HG03520 (cell line): ENCODE data around the gene MRGPRD.

ENCODE experiments used
- ATAC-seq: cut with Tn5 transposase; IDR thresholded peaks from one replicate; pipeline ENCODE4 v1.9.1; 2021; ENCODE audit warnings: mild to moderate bottlenecking, moderate library complexity; ENCODE audit not compliant: unreplicated experiment

MRGPRD gene

GRCh38 chr11:68980776-68981065, at the start of gene MRGPRD:
Gene MRGPRD, minus strand, starts transcription at chr11:68980986. Its CDS starts 0 bp downstream, at chr11:68980986.
- no peak for ATAC-seq

- ATAC-seq: no peak
Measured at GRCh38 chr11:69030301-69030700, 49.5 kb upstream of the MRGPRD start.

GRCh38 chr11:69027704-69028372, 47.1 kb upstream of the MRGPRD start:
- no peak for ATAC-seq

- ATAC-seq: no peak
Measured at GRCh38 chr11:69024509-69024908, 43.7 kb upstream of the MRGPRD start.

GRCh38 chr11:69022260-69022659, 41.5 kb upstream of the MRGPRD start:
- no peak for ATAC-seq

GRCh38 chr11:69018924-69019323, 38.1 kb upstream of the MRGPRD start:
- ATAC-seq: no peak

- no peak for ATAC-seq
Measured at GRCh38 chr11:69017951-69018350, 37.2 kb upstream of the MRGPRD start.

GRCh38 chr11:69014898-69015549, 34.2 kb upstream of the MRGPRD start:
- ATAC-seq: no peak

GRCh38 chr11:69014084-69014851, 33.5 kb upstream of the MRGPRD start:
- ATAC-seq: no peak

- ATAC-seq: no peak
Measured at GRCh38 chr11:69013009-69013951, 32.5 kb upstream of the MRGPRD start, which contains the start of gene MRGPRF. Gene MRGPRF, minus strand, starts transcription at chr11:69013246. Its CDS starts 3,345 bp downstream, at chr11:69009901.

GRCh38 chr11:69012092-69013008, 31.6 kb upstream of the MRGPRD start:
- no peak for ATAC-seq

GRCh38 chr11:69011624-69012091, 30.9 kb upstream of the MRGPRD start:
- no peak for ATAC-seq

- no peak for ATAC-seq
Measured at GRCh38 chr11:69010964-69011623, 30.3 kb upstream of the MRGPRD start.

- no peak for ATAC-seq
Measured at GRCh38 chr11:69010361-69010891, 29.6 kb upstream of the MRGPRD start.

GRCh38 chr11:69009441-69010211, 28.8 kb upstream of the MRGPRD start:
- no peak for ATAC-seq

GRCh38 chr11:69008737-69009440, 28.1 kb upstream of the MRGPRD start:
- no peak for ATAC-seq

GRCh38 chr11:69007975-69008381, 27.2 kb upstream of the MRGPRD start:
- ATAC-seq: no peak
